Chondrocyte (in vitro differentiated cells): ENCODE data around the gene GUCY1A2. TPM values are rescaled to one million over a fixed set of nuclear protein-coding genes. Genes with fewer than 3 reads are reported as not detected.

Experiments used
- DNase-seq: peaks from one replicate; pipeline ENCODE4 v3.0.0; 2021; ENCODE audit warnings: mixed read lengths, low spot score
- H3K27ac Mint-ChIP-seq: one replicate; pipeline ENCODE4 v1.8.0; 2021; ENCODE audit warnings: mild to moderate bottlenecking, moderate library complexity, mixed read lengths; ENCODE audit not compliant: unreplicated experiment
- H3K27me3 Mint-ChIP-seq: 2 replicates; pipeline ENCODE4 v1.8.0; 2021; ENCODE audit warnings: low read depth, mixed read lengths
- H3K36me3 Mint-ChIP-seq: 2 replicates; pipeline ENCODE4 v1.8.0; 2021; ENCODE audit warnings: low read depth, mixed read lengths
- H3K4me1 Mint-ChIP-seq: 2 replicates; pipeline ENCODE4 v1.8.0; 2021; ENCODE audit warnings: low read depth, mild to moderate bottlenecking, mixed read lengths
- H3K4me3 Mint-ChIP-seq: one replicate; pipeline ENCODE4 v1.8.0; 2021; ENCODE audit warnings: mild to moderate bottlenecking, moderate library complexity, mixed read lengths; ENCODE audit not compliant: unreplicated experiment
- H3K9me3 Mint-ChIP-seq: 2 replicates; pipeline ENCODE4 v1.8.0; 2021; ENCODE audit warnings: low read depth, mixed read lengths
- CTCF ChIP-seq: fragments of 200-600 bp; sonication (generic); IDR thresholded peaks from 2 replicates; pipeline ENCODE4 v1.5.0; 2021; ENCODE audit warnings: antibody characterized with exemption, mild to moderate bottlenecking, moderate library complexity
- total RNA-seq: library from RNA; stranded (reverse); gene quantifications from 3 replicates; pipeline ENCODE4 v1.2.1, GENCODE V29; 2021

GUCY1A2 gene
- total RNA-seq, 1 donor from 2014 or later, result 17.4 TPM

- DNase-seq, result no peak
- Mint-ChIP-seq H3K9me3 (no peaks in the 10 kb centered on the region), H3K27me3 (no peaks in the 10 kb centered on the region), H3K4me3 (no peak overlapping the region), H3K4me1 (no peaks in the 10 kb centered on the region), H3K36me3 (no peaks in the 10 kb centered on the region), H3K27ac (no peak overlapping the region)
- TF ChIP-seq CTCF, result no peak
Observed at GRCh38 chr11:106950067-106950491, 68.2 kb downstream of the GUCY1A2 start.

GRCh38 chr11:106943089-106943488 lies 75.2 kb downstream of the GUCY1A2 start:
- no peaks in the 10 kb centered on the region for H3K36me3 Mint-ChIP-seq
- no peaks in the 10 kb centered on the region for H3K4me1 Mint-ChIP-seq
- H3K27ac Mint-ChIP-seq, result no peak overlapping the region
- no peak overlapping the region for H3K4me3 Mint-ChIP-seq
- no peak for TF ChIP-seq CTCF
- no peak for DNase-seq
- H3K9me3 Mint-ChIP-seq, result no peaks in the 10 kb centered on the region
- no peaks in the 10 kb centered on the region for H3K27me3 Mint-ChIP-seq

- no peak for TF ChIP-seq CTCF
- Mint-ChIP-seq H3K4me1 (no peaks in the 10 kb centered on the region), H3K27ac (no peak overlapping the region), H3K27me3 (no peaks in the 10 kb centered on the region), H3K36me3 (peaks cover 2% of the 10 kb centered on the region), H3K4me3 (no peak overlapping the region), H3K9me3 (no peaks in the 10 kb centered on the region)
- no peak for DNase-seq
Observed at GRCh38 chr11:106939157-106939556, 79.1 kb downstream of the GUCY1A2 start.

GRCh38 chr11:106937111-106937510 lies 81.2 kb downstream of the GUCY1A2 start:
- no peak for TF ChIP-seq CTCF
- no peak for DNase-seq
- no peaks in the 10 kb centered on the region for H3K27me3 Mint-ChIP-seq
- H3K9me3 Mint-ChIP-seq, result no peaks in the 10 kb centered on the region
- no peaks in the 10 kb centered on the region for H3K4me1 Mint-ChIP-seq
- no peak overlapping the region for H3K4me3 Mint-ChIP-seq
- no peak overlapping the region for H3K27ac Mint-ChIP-seq
- H3K36me3 Mint-ChIP-seq, result peaks cover 2% of the 10 kb centered on the region

- no peak overlapping the region for H3K27ac Mint-ChIP-seq
- peaks cover 17% of the 10 kb centered on the region for H3K4me1 Mint-ChIP-seq
- H3K9me3 Mint-ChIP-seq, result peaks cover 6% of the 10 kb centered on the region
- DNase-seq, result no peak
- H3K36me3 Mint-ChIP-seq, result peaks cover 3% of the 10 kb centered on the region
- no peak for TF ChIP-seq CTCF
- no peaks in the 10 kb centered on the region for H3K27me3 Mint-ChIP-seq
- H3K4me3 Mint-ChIP-seq, result no peak overlapping the region
Observed at GRCh38 chr11:106925245-106925644, 93.0 kb downstream of the GUCY1A2 start.
